NCI-H1092 (cell line): Measurements from ENCODE around the gene CLTB.
"Not testable (repeated sequence)": the region's sequence is repeated elsewhere in the genome, so short reads cannot be mapped to it uniquely, and the experiment has no call there.

Experiments used
- DNase-seq: peaks from one replicate; lab custom pipeline; 2025; lab: John Stamatoyannopoulos, UW

Gene CLTB

DNA sequence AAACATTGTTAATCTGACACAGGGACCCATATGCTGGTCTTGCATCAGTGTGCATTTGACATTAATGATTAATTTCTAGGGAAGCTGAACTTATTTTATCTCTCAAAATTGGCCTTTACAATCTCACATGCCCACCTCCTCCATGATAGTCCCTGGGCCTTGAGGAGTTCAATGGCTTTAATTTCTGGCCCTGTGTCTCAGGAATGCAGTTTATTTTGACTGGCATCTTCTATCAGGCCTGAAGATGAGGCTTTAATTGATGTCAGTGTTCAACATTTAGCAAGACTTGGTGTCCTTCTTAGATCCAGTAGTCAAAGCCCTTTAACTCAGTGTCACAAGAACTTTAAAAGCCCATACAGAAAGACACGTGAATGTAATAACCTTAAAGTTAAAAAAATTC, 10.5 kb upstream of the CLTB start:
- DNase-seq, result no peak

DNA sequence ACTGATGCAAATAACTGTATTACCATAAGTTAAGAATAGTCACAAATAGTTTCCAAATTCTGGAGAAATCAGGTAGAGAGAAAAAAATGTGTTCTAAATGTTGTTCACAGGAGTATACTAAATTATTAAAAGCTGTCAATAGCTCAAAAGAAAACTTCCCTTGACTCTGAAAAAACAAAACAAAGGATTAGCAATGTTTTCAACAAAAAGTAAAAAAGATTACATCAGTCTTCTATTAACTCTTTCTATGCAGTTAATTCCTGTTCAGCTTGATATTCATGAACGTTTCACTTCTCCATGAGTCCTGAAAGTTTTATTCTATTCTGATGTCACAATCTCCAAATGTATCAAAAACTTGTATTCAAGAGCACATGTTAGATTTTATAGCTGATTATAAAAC, 9.5 kb upstream of the CLTB start:
- no peak for DNase-seq

DNA sequence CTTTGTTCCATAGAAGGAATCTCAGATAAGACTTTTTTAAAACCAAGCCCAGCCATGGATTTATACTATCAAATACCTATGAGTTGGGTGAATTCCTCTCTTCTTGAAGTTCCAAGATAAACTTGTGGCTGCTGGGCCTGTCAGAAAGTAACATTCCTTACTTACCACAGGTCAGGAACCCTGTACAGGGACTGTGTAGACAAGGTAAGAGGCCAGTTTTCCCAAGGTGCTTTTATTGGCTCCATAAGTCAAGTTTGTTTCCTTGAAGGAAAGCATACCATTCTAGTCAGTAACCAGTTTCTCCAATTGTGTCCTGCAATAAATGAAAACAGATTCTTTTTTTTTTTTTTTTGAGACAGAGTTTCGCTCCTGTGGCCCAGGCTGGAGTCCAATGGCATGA, 8.8 kb upstream of the CLTB start:
- DNase-seq, result no peak

DNA sequence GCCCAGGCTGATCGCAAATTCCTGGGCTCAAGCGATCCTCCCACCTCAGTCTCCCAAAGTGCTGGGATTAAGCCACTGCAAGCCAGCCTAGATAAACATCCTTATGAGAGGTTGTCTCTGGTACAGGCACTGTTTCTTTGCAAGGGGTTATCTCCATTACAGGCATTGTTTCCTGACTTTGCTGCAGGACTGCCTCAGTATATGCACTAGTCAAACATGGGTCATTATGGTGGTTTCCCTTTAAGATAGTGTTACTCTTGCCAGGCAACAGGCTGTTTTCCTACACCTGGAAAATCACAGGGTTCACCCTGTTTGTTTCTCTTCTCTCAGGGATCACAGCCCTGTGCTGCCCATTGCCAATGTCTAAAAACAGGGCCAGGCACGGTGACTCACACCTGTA, 7.8 kb upstream of the CLTB start:
- no peak for DNase-seq

DNA sequence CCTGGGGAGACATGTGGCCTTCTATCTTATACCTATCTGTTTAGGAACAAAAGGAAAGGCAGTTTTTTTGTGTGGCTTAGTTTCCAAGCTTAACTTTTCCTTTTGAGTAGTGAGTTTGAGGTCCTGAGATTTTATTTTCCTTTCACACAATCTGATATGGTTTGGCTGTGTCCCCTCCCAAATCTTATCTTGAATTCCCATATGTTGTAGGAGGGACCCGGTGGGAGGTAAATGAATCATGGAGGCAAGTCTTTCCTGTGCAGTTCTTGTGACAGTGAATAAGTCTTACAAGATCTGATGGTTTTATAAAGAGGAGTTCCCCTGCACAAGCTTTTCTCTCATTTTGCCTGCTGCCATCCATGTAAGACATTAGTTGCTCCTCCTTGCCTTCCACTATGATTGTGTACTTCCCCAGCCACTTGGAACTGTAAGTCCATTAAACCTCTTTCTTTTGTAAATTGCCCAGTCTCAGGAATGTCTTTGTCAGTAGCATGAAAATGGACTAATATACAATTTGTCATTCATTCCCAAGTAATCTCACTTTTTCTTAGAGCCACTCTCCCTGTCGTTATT, 4.7 kb upstream of the CLTB start:
- no peak for DNase-seq

DNA sequence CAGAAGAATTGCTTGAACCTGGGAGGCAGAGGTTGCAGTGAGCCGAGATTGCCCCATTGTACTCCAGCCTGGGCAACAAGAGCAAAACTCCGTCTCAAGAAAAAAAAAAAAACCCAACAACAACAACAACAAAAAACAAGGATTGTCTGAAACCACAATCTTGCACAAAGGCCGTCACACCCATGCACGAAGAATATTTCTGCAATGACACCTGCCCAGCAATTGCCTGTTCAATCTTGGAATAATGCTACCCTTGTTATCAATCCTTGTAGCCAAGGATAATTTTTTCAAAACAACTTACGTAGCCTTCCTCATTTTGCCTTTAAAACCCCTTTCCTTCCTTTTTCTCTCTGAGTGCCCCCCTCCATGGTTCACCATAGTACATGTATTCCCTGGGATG, 3.7 kb upstream of the CLTB start:
- no peak for DNase-seq

DNA sequence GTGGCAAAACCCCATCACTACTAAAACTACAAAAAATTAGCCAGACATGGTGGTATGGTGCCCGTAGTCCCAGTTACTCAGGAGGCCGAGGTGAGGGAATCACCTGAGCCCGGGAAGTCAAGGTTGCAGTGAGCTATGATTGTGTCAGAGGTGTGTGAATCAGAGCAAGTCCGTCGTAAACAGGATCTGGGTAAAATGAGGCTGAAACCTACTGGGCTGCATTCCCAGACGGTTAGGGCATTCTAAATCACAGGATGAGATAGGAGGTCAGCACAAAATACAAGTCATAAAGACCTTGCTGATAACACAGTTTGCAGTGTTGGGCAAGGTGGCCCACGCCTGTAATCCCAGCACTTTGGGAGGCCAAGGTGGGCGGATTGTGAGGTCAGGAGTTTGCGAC, 1.9 kb upstream of the CLTB start:
- no peak for DNase-seq

DNA sequence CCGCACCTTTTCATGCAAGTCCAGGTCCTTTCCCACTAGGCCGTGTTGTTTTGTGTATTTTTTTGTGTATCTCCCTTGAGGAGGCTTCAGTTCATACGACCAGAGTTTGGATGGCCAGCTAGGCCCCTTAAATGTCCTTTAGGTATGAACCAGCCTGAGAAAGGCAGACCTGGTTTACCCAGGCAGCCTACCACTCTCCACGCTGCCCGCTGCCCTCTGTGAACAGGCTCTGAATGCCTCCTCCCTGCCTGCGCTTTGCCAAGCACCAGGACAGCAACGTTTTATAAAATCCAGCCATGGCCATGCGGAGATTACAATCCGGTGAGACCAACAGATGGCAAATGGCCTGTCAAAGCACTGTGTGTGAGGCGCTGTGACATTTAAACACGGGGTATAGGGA, 626 bp upstream of the CLTB start:
- no peak for DNase-seq

DNA sequence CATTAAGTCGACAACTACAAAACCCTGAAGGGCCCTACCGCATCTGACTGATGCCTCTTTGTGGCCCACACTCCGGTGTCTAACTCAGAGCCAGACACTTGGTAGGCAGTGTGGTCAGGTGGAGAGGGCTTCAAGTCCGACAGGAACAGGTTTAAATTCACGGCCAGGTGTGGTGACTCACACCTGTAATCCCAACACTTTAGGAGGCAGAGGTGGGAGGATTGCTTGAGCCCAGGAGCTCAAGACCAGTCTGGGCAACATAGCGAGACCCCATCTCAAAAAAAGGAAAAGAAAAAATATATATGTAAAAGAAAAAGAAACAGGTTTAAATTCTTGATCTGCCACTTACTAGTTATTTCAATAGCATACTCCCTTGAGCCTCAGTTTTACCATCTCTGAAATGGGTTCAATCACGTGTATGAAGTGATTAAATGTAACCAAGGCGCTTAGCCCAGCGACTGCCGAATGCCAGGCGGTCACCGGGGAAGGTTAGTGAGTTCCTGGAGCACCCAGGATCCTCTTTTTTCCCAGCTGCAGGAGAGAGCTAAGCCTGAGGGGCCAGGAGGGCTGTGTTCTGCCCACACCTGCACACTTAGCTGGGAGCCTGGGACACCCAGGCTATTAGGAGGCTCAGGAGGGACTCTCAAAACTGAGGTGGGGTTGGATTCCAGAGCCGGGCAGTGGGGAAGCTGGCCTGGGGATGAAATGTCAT, 943 bp downstream of the CLTB start:
- DNase-seq, result no peak

DNA sequence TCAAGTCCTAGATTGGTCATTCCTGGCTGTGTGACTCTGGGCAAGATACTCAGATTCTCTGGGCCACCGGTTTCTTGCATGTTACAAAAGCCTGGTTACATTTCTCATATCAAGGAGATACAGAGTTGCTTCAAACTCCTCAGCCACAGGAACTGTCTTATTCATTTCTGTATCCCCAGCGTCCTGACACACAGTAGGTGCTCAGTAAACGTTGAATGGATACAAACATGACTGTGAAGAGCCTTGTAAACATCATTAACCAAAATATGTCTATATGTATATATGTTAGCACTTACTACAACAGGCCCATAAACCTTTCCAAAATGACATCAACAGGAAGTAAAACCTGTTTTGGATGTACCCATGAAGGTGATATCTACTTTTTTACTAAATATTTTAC, 1.6 kb downstream of the CLTB start:
- DNase-seq, result no peak

DNA sequence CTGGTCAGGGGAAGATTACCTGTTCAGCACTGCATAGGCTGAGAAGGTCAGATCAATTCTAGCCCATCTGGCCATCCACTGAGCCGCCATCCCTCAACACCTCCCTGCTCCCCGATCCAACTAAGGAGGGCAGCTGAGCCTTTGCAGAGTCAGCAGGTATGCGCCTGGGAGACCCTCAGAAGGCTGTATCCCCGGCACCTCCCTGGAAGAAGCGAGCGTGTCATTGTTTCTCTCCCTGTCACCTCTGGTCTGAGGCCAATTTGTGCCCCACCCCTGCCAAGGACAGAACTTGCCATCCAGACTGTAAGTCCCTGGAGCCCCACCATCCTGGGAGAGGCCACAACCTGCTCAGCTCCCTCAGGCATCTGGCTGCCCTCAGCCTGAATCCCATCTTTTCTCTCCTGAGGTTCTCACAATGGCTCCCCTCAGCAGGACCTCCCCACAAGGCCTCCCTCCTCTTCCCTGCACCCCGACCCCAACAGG, 2.6 kb downstream of the CLTB start:
- no peak for DNase-seq

DNA sequence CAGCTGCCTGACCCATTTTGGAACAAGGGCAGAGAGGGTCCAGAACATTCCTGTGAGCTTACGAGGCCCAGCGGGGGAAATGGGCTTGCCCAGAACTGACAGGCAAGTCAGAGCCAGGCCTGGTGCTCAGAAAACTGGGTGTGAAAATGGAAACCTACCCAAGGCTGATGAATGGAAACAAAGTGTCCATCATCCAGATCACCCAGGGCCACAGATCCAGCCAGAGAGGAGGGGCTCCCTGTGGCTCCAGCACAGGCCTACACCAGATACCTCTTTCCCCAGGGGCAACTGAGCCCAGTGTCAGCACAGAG, 3.1 kb downstream of the CLTB start:
- DNase-seq, result no peak

DNA sequence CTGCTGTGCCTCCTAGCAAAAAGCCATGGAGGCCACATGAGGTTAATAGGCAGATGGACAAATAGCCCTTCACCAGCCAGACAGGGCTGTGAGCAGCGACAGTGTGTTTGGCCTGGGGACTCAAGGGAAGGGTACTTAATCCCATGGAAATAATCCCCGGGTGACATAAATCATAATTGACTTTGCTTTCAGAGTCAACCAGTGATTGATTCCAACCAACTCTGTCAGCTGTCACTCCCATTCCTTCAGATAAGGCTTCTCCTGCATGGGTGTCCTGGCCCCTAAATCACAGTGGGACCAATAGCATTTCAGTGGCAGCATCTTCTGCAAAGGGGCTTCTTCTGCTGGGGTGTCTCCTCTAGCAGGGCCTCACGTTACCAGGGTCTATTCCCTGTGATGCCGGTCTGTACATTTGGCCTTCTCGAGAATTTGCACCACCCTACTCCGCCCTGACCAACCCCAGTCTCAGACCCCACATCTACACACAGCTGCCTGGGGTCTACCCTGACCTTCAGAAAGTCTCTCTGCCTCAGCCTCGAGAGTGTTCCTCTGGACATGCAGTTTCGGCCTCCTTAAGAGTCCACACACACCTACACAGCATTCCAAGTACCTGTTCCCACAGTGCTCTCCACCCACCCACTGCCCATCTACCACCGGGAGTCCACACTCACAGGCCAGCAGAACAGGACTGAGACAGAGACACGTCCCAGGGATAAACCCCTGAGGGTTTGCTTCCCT, 3.7 kb downstream of the CLTB start:
- no peak for DNase-seq

DNA sequence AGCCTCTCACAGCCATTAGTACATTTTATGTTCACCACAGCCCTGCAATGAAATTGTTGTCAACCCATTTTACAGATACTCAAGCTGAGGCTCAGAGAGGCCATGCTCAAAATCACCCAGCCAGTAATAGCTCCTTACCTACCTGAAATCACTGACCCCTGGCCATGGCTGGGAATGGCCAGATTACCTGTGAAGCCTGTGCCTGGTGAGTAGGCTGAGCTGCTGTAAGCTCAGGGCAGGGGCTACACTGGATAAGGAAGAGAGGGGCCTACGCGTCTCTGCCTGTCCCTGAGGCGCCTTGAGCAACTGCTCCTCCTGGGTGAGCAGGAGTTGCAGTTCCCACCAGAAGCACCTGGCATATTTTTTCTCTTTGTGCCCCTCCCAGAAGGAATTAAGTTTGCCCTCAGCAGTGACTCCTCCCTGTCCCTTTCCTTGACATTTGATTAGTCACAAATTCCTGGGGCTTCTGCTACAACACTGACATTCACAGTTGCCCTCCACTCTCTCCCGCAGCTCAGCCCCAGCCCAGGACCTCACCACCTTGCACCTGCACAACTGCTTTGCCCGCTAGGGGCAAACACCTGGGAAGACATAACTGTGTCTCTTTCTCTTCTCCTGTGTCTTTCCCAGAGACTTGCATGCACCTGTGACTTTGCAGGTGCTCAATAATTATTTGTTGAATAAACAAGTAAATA, 5.7 kb downstream of the CLTB start:
- no peak for DNase-seq

DNA sequence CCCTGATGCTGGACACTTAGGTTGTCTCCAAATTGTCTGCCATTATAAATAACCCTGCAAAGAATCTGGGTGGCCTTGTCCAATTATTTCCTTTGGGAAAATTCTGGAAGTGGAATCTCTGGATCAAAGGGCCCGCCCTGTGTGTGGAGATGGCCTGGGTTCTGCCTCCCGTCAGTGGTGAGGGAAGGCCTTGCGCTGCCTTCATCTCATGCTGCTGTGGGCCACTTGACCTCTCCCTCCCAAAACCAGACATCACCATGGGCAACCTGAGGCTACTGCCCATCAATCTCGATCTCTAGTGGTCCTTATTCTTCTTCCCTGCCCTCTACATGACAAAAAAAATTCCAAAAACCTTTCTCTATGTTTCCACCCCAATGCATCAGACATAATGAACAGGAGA, 6.6 kb downstream of the CLTB start:
- DNase-seq, result no peak

DNA sequence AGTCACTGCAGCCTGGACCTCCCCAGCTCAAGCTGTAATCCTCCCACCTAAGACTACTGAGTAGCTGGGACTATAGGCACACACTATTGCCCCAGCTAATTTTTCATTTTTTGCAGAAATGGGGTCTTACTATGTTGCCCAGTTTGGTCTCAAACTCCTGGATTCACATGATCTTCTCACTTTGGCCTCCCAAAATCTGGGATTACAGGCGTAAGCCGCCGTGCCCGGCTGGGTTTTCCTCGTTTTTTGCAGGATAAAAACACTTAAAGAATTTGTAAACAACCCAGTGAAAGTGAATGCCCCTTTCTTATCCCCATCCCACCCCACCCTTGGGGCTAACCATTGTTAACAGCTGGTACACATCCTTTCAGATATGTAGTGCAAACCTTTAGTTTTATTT, 7.7 kb downstream of the CLTB start:
- DNase-seq, result no peak

DNA sequence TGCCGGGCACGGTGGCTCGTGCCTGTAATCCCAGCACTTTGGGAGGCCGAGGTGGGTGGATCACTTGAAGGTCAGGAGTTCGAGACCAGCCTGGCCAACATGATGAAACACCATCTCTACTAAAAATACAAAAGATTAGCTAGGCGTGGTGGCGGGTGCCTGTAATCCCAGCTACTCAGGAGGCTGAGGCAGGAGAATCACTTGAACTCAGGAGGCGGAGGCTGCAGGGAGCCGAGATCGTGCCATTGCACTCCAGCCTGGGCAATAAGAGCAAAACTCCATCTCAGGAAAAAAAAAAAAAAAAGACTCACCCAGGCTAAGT, 8.1 kb downstream of the CLTB start:
- DNase-seq, result not testable (repeated sequence)

DNA sequence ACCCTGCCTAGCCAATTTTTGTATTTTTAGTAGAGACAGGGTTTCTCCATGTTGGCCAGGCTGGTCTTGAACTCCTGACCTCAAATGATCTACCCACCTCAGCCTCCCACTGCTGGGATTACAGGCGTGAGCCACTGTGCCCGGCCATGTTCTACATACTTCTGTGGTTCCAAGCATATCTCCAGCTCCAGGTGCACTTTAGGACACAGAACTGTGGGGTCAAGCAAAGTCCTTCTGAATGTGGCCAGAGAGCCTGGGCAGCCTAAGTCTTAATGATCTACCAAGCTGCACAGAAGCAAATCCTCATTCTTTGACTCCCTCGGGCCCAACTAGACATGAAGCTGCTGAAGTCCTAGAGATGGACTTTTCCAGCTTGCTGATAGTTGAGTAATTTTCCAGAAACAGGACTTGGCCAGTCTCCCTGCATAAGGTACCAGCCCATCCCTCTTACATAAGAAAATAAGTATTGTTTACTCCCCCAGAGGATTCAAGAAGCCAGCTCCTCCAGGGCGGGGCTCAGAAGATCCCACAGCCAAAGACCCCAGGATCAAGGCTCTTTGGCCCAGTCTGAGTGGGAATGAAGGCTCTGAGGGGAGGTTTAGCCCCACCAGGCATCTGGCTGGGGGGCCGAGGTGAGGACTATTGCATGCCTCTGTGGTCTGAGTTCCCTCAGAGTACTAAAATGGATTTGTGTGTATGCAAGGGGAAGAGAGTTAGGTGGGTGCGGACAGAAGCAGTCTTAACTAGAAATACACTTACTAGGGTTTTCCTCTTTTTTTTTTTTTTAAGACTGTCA, 8.7 kb downstream of the CLTB start:
- DNase-seq, result no peak

DNA sequence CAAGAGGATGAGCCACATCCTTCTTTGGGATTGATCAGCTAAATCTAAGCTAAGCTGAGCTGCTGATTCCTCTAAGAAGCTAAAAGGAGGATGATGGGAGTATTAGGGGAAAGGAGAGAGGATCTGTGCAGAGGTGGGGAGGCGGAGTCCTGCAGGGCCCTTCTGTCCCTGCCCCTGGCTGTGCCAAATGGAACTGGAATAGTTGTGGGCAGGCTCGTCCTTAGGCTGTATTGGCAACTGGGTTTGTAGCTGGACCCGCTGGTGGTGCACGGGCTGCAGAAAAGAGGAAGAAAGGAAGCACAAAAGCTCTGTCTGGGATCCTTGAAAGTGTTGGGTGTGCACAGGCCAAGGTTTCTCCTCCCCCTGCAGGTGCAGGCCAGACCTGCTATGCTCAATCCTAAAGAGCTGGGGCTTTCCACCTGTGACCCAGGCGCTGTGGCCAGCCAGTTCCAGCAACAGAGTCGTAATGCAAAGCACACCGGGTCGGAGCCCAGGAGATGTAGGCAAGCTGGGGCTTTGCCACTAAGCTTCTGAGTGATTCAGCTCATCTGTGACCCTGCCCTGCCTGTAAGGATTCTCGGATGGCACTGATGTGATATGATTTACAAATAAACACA, 9.8 kb downstream of the CLTB start:
- no peak for DNase-seq

DNA sequence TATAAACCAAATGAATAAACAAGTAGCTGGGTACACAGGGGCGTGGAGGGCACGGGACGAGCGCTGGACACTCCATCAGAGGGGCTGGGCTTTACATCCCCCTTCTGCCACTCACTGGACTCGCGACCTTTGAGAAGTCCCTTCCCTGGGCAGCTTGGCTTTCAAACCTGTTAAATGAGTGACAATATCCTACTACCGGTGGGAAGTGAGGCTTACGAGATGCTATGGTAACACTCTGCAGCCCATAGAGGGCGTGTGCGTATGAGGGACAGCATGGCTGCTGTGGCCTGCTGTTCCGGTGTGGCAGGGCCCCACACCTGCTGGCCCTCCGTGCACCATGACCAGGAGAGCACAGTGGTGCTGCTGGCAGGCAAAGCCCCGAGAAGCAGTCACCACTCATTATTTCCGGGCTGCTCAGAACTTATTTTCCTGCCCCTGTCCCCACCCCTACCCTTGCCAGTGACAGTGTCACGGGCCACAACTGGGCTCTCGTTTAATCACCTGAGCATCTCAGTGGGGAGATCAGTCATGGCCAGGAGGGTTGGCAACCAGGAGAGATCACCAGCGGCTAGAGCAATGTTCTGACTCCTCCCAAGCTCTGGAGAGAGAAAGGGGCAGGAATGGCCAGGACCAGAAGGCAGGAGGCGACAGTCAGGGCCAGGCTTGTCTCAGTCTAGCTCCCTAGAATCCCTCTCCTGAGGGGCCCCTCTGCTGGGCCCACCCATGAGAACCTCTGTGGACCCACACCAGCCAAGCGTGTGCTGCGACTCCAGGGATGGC, 10.5 kb downstream of the CLTB start:
- no peak for DNase-seq
